K562 (cell line): ENCODE data around the gene CSNK1A1. TPM values are rescaled to one million over a fixed set of nuclear protein-coding genes. Genes with fewer than 3 reads are reported as not detected.
A peak's percentile ranks its signal among the peaks of the same experiment; 100 is the strongest.

ENCODE experiments used
- ATAC-seq: fragments of 200-7000 bp; cut with Tn5 transposase; 3 replicates; pipeline ENCODE4 v1.9.1; 2020; ENCODE audit warnings: moderate library complexity
- BruUV-seq: library from RNA; stranded (reverse); fragments of 400-500 nt; replicated peaks from 2 replicates; lab custom pipeline; 2021; lab: Mats Ljungman, UMichigan
- CTCF ChIA-PET: fragments of 300-600 bp; formaldehyde crosslinking; extraction: SDS; loops from one replicate; lab custom pipeline; 2021; ENCODE audit warnings: low intra/inter-chr PET ratio; lab: Yijun Ruan, JAX
- POLR2A ChIA-PET: fragments of 300-600, 350-650 bp; sonication (Branson Sonifier 250); formaldehyde crosslinking; extraction: SDS; loops from one replicate; lab custom pipeline; 2021; ENCODE audit warnings: antibody characterized with exemption, inconsistent platforms; lab: Yijun Ruan, JAX
- DNase-seq, 4 experiments: peaks; one replicate each; pipeline versions ENCODE4 v3.0.0 to v3.0.0-alpha.2; 2011 to 2018; ENCODE audit warnings: low spot score in 3 of 4, mixed read lengths in 3 of 4; ENCODE audit errors: extremely low read depth in 1 of 4
- FAIRE-seq: peaks from 2 replicates; lab custom pipeline; 2011; peaks lifted over from hg19 to GRCh38; lab: Jason Lieb, UNC
- H2AFZ ChIP-seq: 2 replicates; pipeline ENCODE4 v1.6.0; 2011; ENCODE audit warnings: low read depth, low read length, control low read depth, inconsistent platforms
- H3K27ac ChIP-seq: fragments of 200-600 bp; 3 replicates; pipeline ENCODE4 v1.8.0; 2011; ENCODE audit warnings: low read depth, mild to moderate bottlenecking, control low read depth, inconsistent platforms, low read length, moderate library complexity, mixed read lengths; ENCODE audit errors: extremely low read depth
- H3K27me3 ChIP-seq, 2 experiments: fragments of 300-600 bp in 1 of 2; 2 replicates in 1 of 2; 3 replicates in 1 of 2; pipeline versions ENCODE4 v1.6.0 to v1.8.0; 2011; ENCODE audit warnings: inconsistent platforms in 2 of 2, low read length in 2 of 2, mild to moderate bottlenecking in 1 of 2, mixed read lengths in 1 of 2, moderate library complexity in 1 of 2; ENCODE audit not compliant: control insufficient read depth in 2 of 2, insufficient read depth in 2 of 2
- H3K36me3 ChIP-seq: fragments of 300-600 bp; 3 replicates; pipeline ENCODE4 v1.8.0; 2011; ENCODE audit warnings: mild to moderate bottlenecking, low read length, inconsistent platforms; ENCODE audit not compliant: control insufficient read depth, insufficient read depth
- H3K4me1 ChIP-seq, 2 experiments: fragments of 200-600 bp in 1 of 2; replicated peaks in 1 of 2; 2 replicates in 1 of 2; 3 replicates in 1 of 2; pipeline versions ENCODE4 v1.5.1 to v1.8.0; 2011; ENCODE audit warnings: inconsistent platforms in 2 of 2, low read length in 2 of 2, mild to moderate bottlenecking in 1 of 2, mixed read lengths in 1 of 2, moderate library complexity in 1 of 2; ENCODE audit not compliant: control insufficient read depth in 2 of 2, insufficient read depth in 2 of 2
- H3K4me2 ChIP-seq: 2 replicates; pipeline ENCODE4 v1.6.1; 2011; ENCODE audit warnings: low read length, control low read depth, inconsistent platforms, mixed read lengths; ENCODE audit not compliant: insufficient read depth
- H3K4me3 ChIP-seq: fragments of 200-600 bp; sonication (generic), shearing (Covaris generic); 2 replicates; pipeline ENCODE4 v1.5.1; 2016; ENCODE audit warnings: control low read depth, inconsistent platforms
- H3K79me2 ChIP-seq: fragments of 200-600 bp; 3 replicates; pipeline ENCODE4 v1.8.0; 2011; ENCODE audit warnings: low read length, inconsistent platforms; ENCODE audit not compliant: control insufficient read depth, insufficient read depth
- H3K9ac ChIP-seq, 2 experiments: 2 replicates each; pipeline versions ENCODE4 v1.6.0 to v1.6.1; 2011; ENCODE audit warnings: low read depth in 2 of 2, low read length in 2 of 2, control low read depth in 1 of 2, inconsistent platforms in 1 of 2, mild to moderate bottlenecking in 1 of 2, mixed read lengths in 1 of 2; ENCODE audit not compliant: insufficient read depth in 1 of 2
- H3K9me1 ChIP-seq: one replicate; pipeline ENCODE4 v1.6.0; 2011; ENCODE audit warnings: inconsistent platforms, mild to moderate bottlenecking, low read length, moderate library complexity; ENCODE audit not compliant: control insufficient read depth, insufficient read depth
- H3K9me3 ChIP-seq: replicated peaks from 2 replicates; pipeline ENCODE4 v1.5.1; 2011; ENCODE audit warnings: low read depth, low read length, inconsistent platforms; ENCODE audit not compliant: control insufficient read depth, insufficient read depth
- H4K20me1 ChIP-seq: replicated peaks from 2 replicates; pipeline ENCODE4 v1.6.1; 2011; ENCODE audit warnings: low read length, inconsistent platforms, mixed read lengths; ENCODE audit not compliant: control insufficient read depth, insufficient read depth
- CBX1 ChIP-seq: sonication (generic); IDR thresholded peaks from 2 replicates; pipeline ENCODE4 v1.6.1; 2016; ENCODE audit warnings: antibody characterized with exemption, low read depth, mild to moderate bottlenecking
- CHD1 ChIP-seq: fragments of 200-600 bp; sonication (generic); IDR thresholded peaks from one replicate; pipeline ENCODE4 v1.6.1; 2012; ENCODE audit warnings: mild to moderate bottlenecking, moderate library complexity, low read length, inconsistent platforms
- DPF2 ChIP-seq: fragments of 450-650 bp; IDR thresholded peaks from 2 replicates; pipeline ENCODE4 v1.6.1; 2016
- ELF2 ChIP-seq: fragments of 250-450 bp; sonication (Bioruptor Pico); IDR thresholded peaks from 2 replicates; pipeline ENCODE4 v1.5.0; 2021; ENCODE audit warnings: mild to moderate bottlenecking
- MAFK ChIP-seq: IDR thresholded peaks from 2 replicates; pipeline ENCODE4 v1.6.1; 2011; ENCODE audit warnings: low read length, improper control_type of control experiment
- NR2C2 ChIP-seq, 2 experiments: fragments of 200-800 bp in 1 of 2; sonication (Bioruptor generic) in 1 of 2; sonication (generic) in 1 of 2; formaldehyde crosslinking in 1 of 2; IDR thresholded peaks; 2 replicates each; pipeline versions ENCODE4 v1.6.1 to v1.8.0; 2016 to 2022; ENCODE audit warnings: mild to moderate bottlenecking in 1 of 2, missing compliant biosample characterization in 1 of 2, missing genetic modification characterization in 1 of 2, missing genetic modification reagents in 1 of 2
- POLR2H ChIP-seq: IDR thresholded peaks from 2 replicates; pipeline ENCODE4 v1.6.1; 2016; ENCODE audit warnings: missing genetic modification characterization, low read depth, mild to moderate bottlenecking, control low read depth, missing compliant biosample characterization, moderate library complexity
- RFX1 ChIP-seq: fragments of 450-650 bp; IDR thresholded peaks from 2 replicates; pipeline ENCODE4 v1.6.1; 2016; ENCODE audit warnings: mild to moderate bottlenecking, moderate library complexity
- VEZF1 ChIP-seq: fragments of 200-800 bp; sonication (Bioruptor generic); IDR thresholded peaks from 2 replicates; pipeline ENCODE4 v1.6.1; 2017; ENCODE audit warnings: missing genetic modification characterization, missing compliant biosample characterization
- ZNF253 ChIP-seq: fragments of 250-450 bp; sonication (Bioruptor Pico); conservative IDR thresholded peaks from 2 replicates; pipeline ENCODE4 v1.6.1; 2021; ENCODE audit warnings: mild to moderate bottlenecking
- WGBS: fragments of 100-300 bp; shearing (Covaris generic); methylation state at CpG from one replicate; pipeline ENCODE4 v1.1.6; 2016; ENCODE audit warnings: low coverage, mixed read lengths; ENCODE audit not compliant: insufficient coverage; ENCODE audit errors: missing lambda C conversion rate; 5-methylcytosine and 5-hydroxymethylcytosine counted together
- in situ Hi-C: fragments of 300-500 bp; cut with MboI; formaldehyde crosslinking; loops from 4 replicates; pipeline ENCODE4 v1.15.0; 2018; ENCODE audit warnings: inconsistent platforms, mixed read lengths
- intact Hi-C: fragments of 100-400 bp; cut with micrococcal nuclease; formaldehyde crosslinking; loops from 2 replicates; pipeline ENCODE4 v1.14.2; 2022
- polyA plus RNA-seq, 8 experiments: library from polyadenylated mRNA; depleted of rRNA in 4 of 8; stranded (reverse) in 5 of 8; unstranded in 3 of 8; fragments of >200 nt; fragmentation: Nextera tagmentation in 2 of 8; fragmentation: Illumina TruSeq in 1 of 8; extraction: Ambion mirVana in 2 of 8; extraction: Trizol in 1 of 8; gene quantifications; 2 replicates each; pipeline versions ENCODE4 v1.2.1 to v1.2.3, GENCODE V29; 2011 to 2014; ENCODE audit warnings: inconsistent platforms in 1 of 8, missing spikeins in 1 of 8
- total RNA-seq, 7 experiments: library from RNA; depleted of rRNA in 6 of 7; stranded (reverse); fragments of >200 nt in 6 of 7; fragmentation: Illumina TruSeq in 2 of 7; extraction: Trizol in 2 of 7; gene quantifications; 2 replicates each; pipeline versions ENCODE4 v1.2.1 to v1.2.3, GENCODE V29; 2011 to 2021; ENCODE audit warnings: low replicate concordance in 1 of 7
- TF ChIP-seq, protein P1 (sequence below): fragments of 450-650 bp; formaldehyde crosslinking; IDR thresholded peaks from 2 replicates; pipeline ENCODE4 v1.4.0; 2022; ENCODE audit warnings: mild to moderate bottlenecking, moderate library complexity

CSNK1A1 gene
- total and polyA plus RNA-seq, 9 of the 15 experiments (the other 6 are each of a cell fraction or from before 2014, with no cell fraction given) = 49.1 to 196 (median 154) TPM

GRCh38 chr5:149489605-149490037, 61.6 kb downstream of the CSNK1A1 start:
- no peak overlapping the region for H3K27ac ChIP-seq
- DNase-seq = no peak
- intact Hi-C loops = no loop called here

GRCh38 chr5:149488645-149489306, 62.5 kb downstream of the CSNK1A1 start:
- H3K4me3 ChIP-seq = no peak overlapping the region
- intact Hi-C loops (no loop called here), in situ Hi-C loops (no loop called here)
- H3K4me2 ChIP-seq = no peak overlapping the region
- no peaks in the 10 kb centered on the region for H3K9me3 ChIP-seq
- ATAC-seq = no peak; the same call in 2 of the 3 replicates
- WGBS = 30% methylated on average over 18 of the region's 19 CpGs
- H3K9me1 ChIP-seq = no peaks in the 10 kb centered on the region
- POLR2A ChIA-PET = no interaction called here
- peak in 1 of 4 experiments; percentile 30 for DNase-seq
- BruUV-seq = no TSS peak
- CTCF ChIA-PET = no interaction called here
- H3K27ac ChIP-seq = no peak overlapping the region
- H3K9ac ChIP-seq = no peak overlapping the region
- H2AFZ ChIP-seq = no peak overlapping the region
- peaks cover 7 to 15% of the 10 kb centered on the region in 2 experiments; a peak in 4 of 5 replicates for H3K4me1 ChIP-seq
- H3K36me3 ChIP-seq = peaks cover 5% of the 10 kb centered on the region; the same call in 2 of the 3 replicates
- no peaks in the 10 kb centered on the region for H4K20me1 ChIP-seq
- H3K79me2 ChIP-seq = no peaks in the 10 kb centered on the region
- no peak for FAIRE-seq
- H3K27me3 ChIP-seq = no peaks in the 10 kb centered on the region
- no peak for TF ChIP-seq ZNF253 (CRISPR knock-in tag)
- TF ChIP-seq ELF2 = 0 out of 2 replicates have a peak, but pooled peaks have one; percentile 17
- no peak for TF ChIP-seq CBX1
- no peak for TF ChIP-seq CHD1
- TF ChIP-seq DPF2 = 0 out of 2 replicates have a peak, but pooled peaks have one; percentile 21
- TF ChIP-seq NR2C2 (CRISPR knock-in tag; IDR thresholded peaks at IDR 0.05) = no peak
- peak; percentile 24; the same call in 1 of the 2 replicates for TF ChIP-seq NR2C2 (tag; IDR thresholded peaks at IDR 0.05)
- 0 out of 2 replicates have a peak, but pooled peaks have one; percentile 15 for TF ChIP-seq VEZF1 (CRISPR knock-in tag)

More at GRCh38 chr5:149489605-149490037, 61.6 kb downstream of the CSNK1A1 start:
- CTCF ChIA-PET = no interaction called here
- POLR2A ChIA-PET = interaction anchor here (0.6 kb wide), 1 partner anchor 31 kb away, joined by 3 read pairs; no protein-coding TSS in a partner anchor
- Histone ChIP-seq H3K9me1 (no peaks in the 10 kb centered on the region), H3K9me3 (no peaks in the 10 kb centered on the region), H3K9ac (no peak overlapping the region), H3K4me1 (peaks cover 7 to 15% of the 10 kb centered on the region in 2 experiments; a peak in 4 of 5 replicates), H4K20me1 (no peaks in the 10 kb centered on the region), H2AFZ (no peak overlapping the region), H3K4me2 (no peak overlapping the region)
- no peak for FAIRE-seq
- ATAC-seq = no peak
- WGBS = 28% methylated on average over 7 of the region's 7 CpGs
- in situ Hi-C loops = no loop called here
- BruUV-seq = no TSS peak
- no peak for TF ChIP-seq MAFK
- 0 out of 2 replicates have a peak, but pooled peaks have one; percentile 4 for TF ChIP-seq RFX1
- TF ChIP-seq, protein P1, sequence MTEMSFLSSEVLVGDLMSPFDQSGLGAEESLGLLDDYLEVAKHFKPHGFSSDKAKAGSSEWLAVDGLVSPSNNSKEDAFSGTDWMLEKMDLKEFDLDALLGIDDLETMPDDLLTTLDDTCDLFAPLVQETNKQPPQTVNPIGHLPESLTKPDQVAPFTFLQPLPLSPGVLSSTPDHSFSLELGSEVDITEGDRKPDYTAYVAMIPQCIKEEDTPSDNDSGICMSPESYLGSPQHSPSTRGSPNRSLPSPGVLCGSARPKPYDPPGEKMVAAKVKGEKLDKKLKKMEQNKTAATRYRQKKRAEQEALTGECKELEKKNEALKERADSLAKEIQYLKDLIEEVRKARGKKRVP = no peak
- peak; percentile 16; the same call in 1 of the 2 replicates for TF ChIP-seq POLR2H
- TF ChIP-seq, all 486 proteins: peak for 2
- Histone ChIP-seq H3K36me3 (peaks cover 12% of the 10 kb centered on the region; the same call in 2 of the 3 replicates), H3K27me3 (no peaks in the 10 kb centered on the region), H3K4me3 (no peak overlapping the region), H3K79me2 (no peaks in the 10 kb centered on the region)
